Measurements from ENCODE around the gene CLCN2.

DNA sequence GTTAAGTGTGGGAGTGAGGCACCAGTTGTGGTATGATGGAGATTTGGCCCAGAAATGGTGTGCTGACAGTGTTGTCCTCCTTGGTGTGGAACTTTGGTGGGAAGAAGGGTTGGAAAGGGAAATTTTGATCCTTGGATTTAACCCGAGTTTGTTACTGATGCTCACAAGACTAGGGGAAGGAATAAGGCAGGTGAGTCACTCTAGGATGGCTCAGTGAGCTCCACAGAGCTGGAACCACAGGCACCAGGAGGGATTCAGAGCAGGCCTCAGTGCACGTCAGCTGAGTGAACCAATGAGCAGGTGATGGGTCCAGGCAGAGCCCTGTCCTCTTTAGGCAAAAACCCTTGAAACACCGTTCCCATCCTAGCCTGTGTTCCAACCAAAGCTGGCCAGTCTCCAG is 29.9 kb upstream of the CLCN2 start:
- TF ChIP-seq, protein P1, sequence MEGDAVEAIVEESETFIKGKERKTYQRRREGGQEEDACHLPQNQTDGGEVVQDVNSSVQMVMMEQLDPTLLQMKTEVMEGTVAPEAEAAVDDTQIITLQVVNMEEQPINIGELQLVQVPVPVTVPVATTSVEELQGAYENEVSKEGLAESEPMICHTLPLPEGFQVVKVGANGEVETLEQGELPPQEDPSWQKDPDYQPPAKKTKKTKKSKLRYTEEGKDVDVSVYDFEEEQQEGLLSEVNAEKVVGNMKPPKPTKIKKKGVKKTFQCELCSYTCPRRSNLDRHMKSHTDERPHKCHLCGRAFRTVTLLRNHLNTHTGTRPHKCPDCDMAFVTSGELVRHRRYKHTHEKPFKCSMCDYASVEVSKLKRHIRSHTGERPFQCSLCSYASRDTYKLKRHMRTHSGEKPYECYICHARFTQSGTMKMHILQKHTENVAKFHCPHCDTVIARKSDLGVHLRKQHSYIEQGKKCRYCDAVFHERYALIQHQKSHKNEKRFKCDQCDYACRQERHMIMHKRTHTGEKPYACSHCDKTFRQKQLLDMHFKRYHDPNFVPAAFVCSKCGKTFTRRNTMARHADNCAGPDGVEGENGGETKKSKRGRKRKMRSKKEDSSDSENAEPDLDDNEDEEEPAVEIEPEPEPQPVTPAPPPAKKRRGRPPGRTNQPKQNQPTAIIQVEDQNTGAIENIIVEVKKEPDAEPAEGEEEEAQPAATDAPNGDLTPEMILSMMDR (conservative IDR thresholded peaks at IDR 0.05): no peak
- TF ChIP-seq ZFX (IDR thresholded peaks at IDR 0.05): no peak
